DMS 273 (cell line): ENCODE measurements around the gene MEGF9.
A peak's percentile ranks its signal among the peaks of the same experiment; 100 is the strongest.

Experiments used
- DNase-seq: peaks from one replicate; lab custom pipeline; 2025; ENCODE audit not compliant: unreplicated experiment; lab: John Stamatoyannopoulos, UW

MEGF9 gene

GRCh38 chr9:120708526-120709224, 5.6 kb downstream of the MEGF9 start:
- peak; percentile 41 for DNase-seq

- DNase-seq: no peak
Observed at GRCh38 chr9:120707170-120707569, 7.1 kb downstream of the MEGF9 start.

GRCh38 chr9:120705174-120705573, 9.1 kb downstream of the MEGF9 start:
- DNase-seq: no peak

GRCh38 chr9:120702075-120702474, 12.2 kb downstream of the MEGF9 start:
- no peak for DNase-seq

GRCh38 chr9:120701248-120701647, 13.0 kb downstream of the MEGF9 start:
- peak; percentile 79 for DNase-seq

GRCh38 chr9:120698766-120699165, 15.5 kb downstream of the MEGF9 start:
- peak; percentile 97 for DNase-seq

GRCh38 chr9:120697448-120697847, 16.8 kb downstream of the MEGF9 start:
- no peak for DNase-seq

- no peak for DNase-seq
Observed at GRCh38 chr9:120696551-120697230, 17.6 kb downstream of the MEGF9 start.

GRCh38 chr9:120694559-120694958, 19.7 kb downstream of the MEGF9 start:
- DNase-seq: no peak

- no peak for DNase-seq
Observed at GRCh38 chr9:120693700-120694008, 20.6 kb downstream of the MEGF9 start.

GRCh38 chr9:120692901-120693699, 21.2 kb downstream of the MEGF9 start:
- DNase-seq: no peak

- DNase-seq: no peak
Observed at GRCh38 chr9:120690372-120690771, 23.9 kb downstream of the MEGF9 start.

- DNase-seq: no peak
Observed at GRCh38 chr9:120689860-120690259, 24.4 kb downstream of the MEGF9 start.

- DNase-seq: no peak
Observed at GRCh38 chr9:120688758-120689157, 25.5 kb downstream of the MEGF9 start.

- peak; percentile 13 for DNase-seq
Observed at GRCh38 chr9:120683150-120683549, 31.1 kb downstream of the MEGF9 start.

GRCh38 chr9:120681121-120681520, 33.1 kb downstream of the MEGF9 start:
- DNase-seq: no peak

- no peak for DNase-seq
Observed at GRCh38 chr9:120680579-120680978, 33.7 kb downstream of the MEGF9 start.

- DNase-seq: no peak
Observed at GRCh38 chr9:120680161-120680560, 34.1 kb downstream of the MEGF9 start.

GRCh38 chr9:120677965-120678364, 36.3 kb downstream of the MEGF9 start:
- no peak for DNase-seq

- DNase-seq: no peak
Observed at GRCh38 chr9:120676767-120677402, 37.4 kb downstream of the MEGF9 start.

GRCh38 chr9:120668399-120668798, 45.9 kb downstream of the MEGF9 start:
- DNase-seq: peak; percentile 31

GRCh38 chr9:120663950-120664349, 50.3 kb downstream of the MEGF9 start:
- DNase-seq: no peak
